NCI-H345 treated with DMSO at 0.1 percent for 48 hours (cell line): Measurements from ENCODE around the gene IL15RA.
"Not testable (repeated sequence)": the region's sequence is repeated elsewhere in the genome, so short reads cannot be mapped to it uniquely, and the experiment has no call there.

Experiments
- DNase-seq: peaks from one replicate; lab custom pipeline; 2025; ENCODE audit not compliant: unreplicated experiment; lab: John Stamatoyannopoulos, UW

The IL15RA gene

DNA sequence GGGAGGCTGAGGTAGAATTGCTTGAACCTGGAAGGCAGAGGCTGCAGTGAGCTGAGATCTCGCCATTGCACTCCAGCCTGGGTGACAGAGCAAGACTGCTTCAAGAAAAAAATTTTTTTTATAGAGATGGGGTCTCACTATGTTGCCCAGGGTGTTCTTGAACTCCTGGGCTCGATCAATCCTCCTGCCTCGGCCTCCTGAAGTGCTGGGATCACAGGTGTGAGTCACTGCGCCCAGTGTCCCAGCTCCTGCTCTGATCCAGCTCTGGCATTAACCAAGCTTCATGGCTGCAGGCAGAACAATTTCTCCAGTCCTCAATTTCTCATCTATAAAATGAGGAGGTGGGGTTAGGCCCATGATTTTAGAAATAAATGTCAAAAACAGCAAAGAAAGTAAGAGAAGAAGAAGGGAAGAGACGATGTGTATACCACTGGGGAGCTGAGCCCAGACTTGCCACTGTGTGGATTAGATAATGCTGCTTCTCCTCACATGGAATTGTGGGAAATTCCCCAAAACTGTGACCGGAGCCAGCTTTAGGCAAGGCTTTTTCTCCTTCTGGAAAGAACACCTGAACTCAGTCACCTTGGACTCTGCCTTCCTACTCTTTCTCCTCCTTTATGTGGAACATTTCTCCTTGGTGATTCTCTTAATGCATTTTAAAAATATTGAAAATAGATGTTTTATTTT lies 25.5 kb downstream of the IL15RA start:
- no peak for DNase-seq

DNA sequence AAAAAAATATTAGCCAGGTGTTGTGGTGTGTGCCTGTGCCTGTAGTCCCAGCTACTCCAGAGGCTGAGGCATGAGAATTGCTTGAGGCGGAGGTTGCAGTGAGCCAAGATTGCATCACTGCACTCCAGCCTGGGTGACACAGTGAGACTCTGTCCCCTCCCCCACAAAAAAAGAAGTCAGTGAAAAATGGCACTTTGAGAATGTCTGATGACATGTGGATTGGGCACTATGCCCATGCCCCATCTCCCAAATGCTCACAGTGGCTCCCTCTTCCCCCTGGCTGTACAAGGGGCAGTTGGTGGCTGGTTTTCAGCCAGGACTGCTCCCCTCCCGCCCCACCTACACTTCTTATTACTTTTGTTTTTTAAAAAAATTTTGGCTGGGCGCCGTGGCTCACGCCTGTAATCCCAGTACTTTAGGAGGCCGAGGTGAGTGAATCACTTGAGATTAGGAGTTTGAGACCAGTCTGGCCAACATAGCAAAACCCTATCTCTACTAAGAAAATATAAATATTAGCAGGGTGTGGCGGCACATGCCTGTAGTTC lies 26.1 kb downstream of the IL15RA start:
- no peak for DNase-seq

DNA sequence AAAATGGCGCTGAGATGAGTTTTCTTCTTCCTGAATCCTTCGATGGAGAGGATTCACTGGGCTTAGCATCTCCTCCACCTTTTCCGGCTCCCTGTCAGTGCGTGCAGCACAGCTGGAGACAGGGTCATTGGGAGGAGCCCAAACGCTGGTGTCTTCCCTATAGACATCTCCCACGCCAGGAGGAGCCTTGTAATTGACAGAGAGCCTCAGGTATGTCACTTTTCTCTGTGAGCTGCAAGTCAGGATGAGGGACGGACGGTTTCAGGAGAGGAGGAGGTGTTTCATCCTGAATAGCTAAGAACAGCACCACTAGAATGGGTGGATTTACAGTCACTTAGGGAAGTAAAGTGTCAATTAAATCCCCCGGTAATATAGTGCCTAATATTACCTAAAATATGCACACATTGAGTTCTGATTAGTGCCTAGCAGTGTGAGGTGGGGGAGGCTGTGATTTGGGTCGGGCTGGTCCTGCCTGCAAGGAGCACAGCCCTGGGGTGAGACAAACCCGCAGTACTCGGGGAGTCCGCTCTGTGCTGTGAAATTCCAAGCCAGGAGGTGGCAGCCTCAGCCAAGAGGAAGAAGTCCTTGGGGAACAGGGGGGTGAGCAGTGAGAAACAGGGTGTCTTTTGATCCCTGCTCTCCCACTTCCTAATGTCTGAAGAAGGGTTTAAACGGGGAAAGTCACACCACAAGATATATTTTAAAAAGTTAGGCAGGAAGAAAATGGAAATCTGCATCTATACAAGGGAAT lies 28.2 kb downstream of the IL15RA start:
- DNase-seq: no peak

DNA sequence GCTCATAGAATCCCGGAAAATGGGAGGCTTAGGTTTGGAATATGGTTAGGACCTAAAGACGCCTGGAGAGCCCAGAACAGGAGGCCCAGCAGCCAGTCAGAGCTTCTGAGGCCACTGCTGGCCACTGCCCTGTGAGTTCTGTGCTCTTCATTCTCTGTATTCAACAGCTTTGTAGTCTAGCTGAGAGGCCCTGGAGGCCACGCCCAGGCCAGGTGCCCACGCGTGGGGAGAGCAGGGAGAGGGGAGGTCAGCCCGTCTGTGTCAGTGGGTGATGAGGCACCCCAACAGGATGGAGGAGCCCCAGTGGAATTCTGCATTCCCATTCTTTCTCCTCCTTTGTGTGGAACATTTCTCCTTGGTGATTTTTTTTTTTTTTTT lies 29.1 kb downstream of the IL15RA start:
- DNase-seq: no peak

DNA sequence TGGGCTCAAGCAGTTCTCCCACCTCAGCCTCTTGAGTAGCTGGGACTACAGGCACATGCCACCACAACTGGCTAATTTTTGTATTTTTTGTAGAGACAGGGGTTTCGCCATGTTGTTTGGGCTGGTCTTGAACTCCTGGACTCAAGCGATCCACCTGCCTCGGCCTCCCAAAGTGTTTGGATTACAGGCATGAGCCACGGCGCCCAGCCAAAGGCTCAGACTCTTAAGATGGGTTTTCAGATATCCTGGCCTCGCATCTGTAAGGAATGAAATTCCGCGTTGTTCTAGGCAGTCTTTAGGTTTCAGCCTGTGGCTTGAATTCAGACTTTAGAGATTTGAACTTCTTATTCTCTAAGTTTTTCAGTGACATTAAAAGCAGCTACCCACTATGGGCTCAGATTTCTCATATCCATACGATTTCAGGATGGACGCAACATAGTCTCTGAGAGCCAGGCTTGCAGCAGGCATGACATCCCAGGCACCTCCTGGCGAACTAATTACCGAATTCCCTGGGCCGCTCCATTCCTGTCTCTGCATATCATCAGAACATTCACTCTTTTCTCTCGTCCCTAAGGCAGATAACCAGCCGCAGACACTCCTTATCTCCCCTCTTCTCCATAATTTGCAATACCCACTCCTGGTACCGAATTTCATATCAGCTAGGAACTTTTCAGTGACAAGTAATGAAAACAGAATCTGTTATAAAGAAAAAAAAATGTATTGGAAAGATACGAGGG lies 29.7 kb downstream of the IL15RA start:
- DNase-seq: no peak

DNA sequence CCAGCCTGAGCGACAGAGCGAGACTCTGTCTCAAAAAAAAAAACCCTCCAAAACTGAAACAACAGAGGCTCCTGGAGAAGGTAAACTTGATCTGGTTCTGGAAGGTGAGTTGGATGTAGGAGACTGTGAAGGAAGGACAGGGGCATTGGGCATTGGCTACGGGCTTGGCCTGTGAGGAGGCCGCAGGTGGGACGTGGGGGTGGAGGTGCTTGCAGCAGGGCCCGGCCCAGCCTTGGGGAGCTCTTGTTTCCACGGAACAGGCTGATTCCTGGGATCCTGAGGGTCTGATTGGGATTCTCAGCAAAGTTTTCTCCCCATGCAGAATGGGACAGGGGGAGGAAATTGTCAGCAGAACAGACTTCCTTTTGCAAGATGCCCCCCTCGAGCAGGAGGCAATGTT lies 30.6 kb downstream of the IL15RA start:
- no peak for DNase-seq

DNA sequence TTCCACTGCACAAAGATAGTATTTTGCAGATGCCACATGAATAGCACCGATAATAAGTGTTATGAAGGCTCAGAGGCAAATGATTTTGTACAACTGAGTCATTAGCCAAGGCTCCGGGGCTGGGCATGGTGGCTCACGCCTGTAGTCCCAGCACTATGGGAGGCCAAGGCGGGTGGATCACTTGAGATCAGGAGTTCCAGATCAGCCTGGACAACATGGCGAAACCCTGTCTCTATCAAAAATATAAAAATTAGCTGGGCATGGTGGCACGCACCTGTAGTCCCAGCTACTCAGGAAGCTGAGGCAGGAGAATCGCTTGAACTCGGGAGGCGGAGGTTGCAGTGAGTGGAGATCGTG lies 30.9 kb downstream of the IL15RA start:
- not testable (repeated sequence) for DNase-seq

DNA sequence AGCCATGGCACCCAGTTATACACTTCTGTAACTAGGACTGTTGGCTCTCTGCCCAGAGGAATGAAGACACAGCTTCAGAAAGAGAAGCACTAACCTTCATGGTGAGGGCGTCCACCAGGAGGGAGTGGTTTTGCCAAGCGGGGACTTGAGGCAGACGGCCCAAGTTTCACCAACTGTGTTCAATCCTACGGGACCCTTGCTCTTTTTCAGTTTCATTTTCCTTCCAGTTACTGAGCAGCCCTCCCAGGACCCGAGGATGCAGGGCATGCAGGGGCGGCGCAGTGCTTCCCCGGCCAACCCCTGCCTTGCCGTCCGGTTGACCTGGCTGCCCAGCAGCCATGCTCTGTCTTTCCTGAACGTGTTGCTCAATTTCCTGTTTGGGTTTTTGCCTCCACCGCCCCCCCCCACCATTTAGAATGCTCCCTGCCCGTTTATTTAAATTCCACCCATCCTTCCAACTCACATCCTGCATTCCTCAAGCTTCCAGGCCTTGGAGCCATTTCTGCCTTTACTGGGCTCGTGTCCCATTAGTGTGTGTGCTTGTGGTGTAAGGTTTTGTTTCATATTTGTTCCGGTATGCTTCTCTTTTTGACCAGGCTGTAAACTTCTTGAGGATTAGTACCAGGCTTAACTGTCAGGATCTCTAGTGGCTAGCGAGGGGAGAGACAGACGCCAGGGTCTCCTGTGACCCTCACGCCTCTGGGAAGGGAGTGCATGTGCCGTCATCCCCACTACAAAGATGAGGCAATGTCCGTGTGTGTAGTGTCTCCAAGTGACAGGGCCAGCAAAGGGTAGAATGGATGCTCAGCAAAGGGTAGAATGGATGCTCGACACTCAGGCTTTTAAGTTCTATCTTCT lies 31.6 kb downstream of the IL15RA start:
- DNase-seq: no peak

DNA sequence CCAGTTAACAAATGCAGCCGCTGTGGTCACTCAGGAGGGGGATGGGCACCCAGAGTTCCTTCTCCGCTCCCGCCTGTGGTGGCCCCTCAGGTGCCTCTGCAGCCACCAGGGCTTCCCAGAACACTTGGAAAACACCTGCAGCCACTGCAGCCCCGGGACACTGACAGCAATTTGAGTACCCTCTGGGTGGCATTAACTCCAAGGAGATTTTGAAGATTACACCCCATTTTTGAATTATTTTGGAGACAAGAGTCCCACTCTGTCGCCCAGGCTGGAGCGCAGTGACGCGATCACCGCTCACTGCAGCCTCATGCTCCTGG lies 32.2 kb downstream of the IL15RA start:
- DNase-seq: no peak

DNA sequence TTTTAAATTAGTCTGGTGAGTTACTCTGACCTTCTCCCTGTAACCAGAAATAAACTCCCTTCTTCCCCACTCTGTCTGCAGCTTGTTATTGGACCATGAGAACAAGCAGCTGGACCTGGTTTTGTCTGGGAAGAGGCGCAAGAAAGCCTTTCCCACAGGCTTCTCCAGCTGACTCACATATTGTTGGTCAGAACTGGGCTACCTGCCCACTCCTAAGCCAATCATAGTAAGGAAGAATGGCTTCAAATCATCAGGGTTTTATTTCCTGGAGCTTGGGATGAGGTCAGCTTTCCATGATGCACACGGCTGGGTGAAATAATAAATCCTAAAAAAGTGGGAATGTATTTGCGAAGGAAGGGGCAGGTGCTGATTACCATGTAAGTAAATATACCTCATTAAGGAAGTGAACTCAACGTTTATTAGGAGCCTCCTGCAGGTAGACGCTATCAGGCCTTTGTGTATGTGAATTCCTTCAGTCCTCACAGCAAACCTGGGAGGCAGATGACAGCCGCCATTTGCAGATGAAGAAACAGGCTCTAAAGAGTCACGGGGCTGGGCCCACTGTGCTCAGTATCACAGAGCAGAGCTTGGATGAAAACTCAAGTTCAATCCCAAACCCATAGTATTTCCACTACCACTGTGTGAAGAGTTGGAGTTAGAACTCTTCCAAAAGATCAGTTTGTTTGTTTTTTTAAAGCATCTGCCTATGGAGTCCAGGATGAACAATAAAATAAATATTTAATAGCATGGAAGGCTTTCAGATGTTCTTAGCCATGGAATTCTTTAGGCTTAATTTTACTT lies 32.8 kb downstream of the IL15RA start:
- no peak for DNase-seq

DNA sequence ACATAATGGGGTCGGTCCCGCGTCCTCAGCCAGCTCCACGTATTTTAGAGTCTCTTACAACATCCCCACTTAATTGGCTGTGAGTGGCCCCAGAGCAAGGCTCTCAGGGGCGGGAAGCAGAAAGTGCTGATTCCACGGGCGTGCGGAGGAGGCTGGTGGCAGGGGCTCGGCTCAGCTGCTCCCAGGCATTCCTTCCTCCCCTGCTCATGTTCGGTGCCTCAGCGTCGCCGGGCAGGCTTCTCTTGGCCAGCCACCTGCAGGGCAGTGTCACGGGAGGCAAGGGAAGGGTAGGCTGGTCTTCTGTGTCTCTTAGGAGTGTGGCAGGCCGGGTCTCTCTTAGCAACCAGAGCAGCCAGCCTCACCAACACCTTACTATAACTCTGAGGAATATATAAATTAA lies 33.8 kb downstream of the IL15RA start:
- no peak for DNase-seq

DNA sequence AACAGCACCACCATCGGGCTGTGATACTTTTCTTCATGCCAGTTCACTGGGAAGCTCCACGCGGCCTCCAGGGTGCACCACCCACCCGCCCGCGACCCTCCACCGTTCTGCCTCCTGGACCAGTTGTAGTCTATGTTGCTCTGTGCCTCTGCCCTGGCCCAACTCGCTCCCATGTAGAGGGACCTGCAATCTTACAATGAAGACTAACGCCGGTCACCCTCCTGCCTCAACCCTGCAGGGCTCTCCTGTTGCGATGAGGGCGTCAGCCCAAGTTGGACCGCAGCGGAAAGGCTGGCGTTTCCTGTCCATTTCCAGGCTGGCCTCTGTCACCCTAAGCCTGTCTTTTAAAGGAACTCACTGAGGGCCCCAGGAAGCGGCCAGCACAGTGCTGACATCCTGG lies 34.9 kb downstream of the IL15RA start:
- DNase-seq: no peak

DNA sequence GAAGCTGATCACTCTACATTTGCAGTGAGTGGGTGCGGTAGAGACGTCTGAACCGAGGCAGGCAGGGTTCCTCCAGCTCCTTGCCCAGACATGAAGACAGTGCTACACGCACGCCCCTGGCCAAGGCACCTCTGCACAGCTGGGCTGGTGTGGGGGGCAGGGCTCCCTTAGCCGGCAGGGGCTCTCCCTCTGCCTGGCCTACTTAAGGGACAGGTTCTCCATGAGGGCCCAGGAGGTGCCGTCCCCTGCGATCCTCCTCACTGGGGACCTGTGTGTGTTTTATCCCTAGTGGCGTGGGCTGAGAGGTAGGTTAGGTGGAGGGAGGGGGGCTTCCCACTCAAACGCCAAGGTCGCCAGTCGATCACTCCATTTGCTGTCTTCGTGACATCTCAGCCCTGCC lies 35.3 kb downstream of the IL15RA start:
- DNase-seq: no peak

DNA sequence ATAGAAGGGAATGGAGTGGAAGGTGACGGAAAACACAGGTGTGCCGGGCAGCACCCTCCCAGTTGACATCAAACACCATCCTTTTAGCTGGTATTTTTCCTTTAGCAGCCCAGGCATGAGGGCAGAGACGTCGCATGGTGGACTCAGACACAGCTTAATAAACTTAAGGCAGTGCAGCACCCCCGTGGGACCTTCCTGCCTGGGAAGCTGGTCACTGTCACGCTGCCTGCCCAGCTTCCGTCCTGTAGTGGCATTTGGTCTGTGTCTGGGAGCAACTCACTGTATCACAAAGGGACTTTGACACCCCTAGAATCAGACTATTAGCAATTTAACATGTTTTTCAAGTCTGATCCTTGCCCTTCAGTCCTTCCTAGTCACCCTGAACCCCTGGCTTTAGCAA lies 35.8 kb downstream of the IL15RA start:
- DNase-seq: no peak

DNA sequence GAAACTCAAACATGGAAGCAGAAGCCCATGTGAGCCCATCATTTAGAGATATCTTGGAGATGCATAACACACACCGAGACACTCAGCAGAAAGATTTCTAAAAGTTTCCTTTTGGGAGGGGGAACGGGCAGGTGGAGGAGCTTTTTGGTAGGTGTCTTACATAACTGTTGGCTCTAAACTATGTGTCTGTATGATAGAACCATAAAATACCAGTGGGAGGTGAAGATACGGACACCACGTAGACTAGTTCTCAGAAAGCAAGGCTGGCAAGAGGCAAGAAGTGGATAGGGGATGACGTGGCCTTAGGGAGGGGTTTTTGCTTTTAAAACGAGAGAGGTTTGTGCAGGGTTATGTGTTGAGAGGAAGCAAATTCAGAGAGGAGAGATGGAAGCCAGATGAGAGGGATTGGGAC lies 36.5 kb downstream of the IL15RA start:
- no peak for DNase-seq

DNA sequence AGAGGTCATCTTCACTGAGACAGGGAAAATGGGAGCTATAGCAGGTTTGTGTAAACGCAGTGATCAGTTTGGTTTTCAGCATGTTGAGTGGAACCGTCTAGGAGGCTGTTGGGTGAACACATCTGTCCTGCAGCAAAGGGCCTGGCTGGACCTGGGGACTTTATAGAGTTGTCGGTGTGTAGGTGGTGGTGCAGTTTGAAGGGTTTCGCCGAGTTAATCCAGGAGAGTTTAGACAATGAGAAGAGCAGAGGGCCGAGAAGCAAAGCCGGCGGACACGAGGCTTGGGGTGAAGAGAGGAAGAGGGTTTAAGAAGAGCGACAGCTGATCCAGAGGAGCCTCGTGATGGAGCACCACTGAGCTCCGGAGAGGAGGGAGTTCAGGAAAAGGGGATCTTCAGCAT lies 39.1 kb downstream of the IL15RA start:
- DNase-seq: no peak

DNA sequence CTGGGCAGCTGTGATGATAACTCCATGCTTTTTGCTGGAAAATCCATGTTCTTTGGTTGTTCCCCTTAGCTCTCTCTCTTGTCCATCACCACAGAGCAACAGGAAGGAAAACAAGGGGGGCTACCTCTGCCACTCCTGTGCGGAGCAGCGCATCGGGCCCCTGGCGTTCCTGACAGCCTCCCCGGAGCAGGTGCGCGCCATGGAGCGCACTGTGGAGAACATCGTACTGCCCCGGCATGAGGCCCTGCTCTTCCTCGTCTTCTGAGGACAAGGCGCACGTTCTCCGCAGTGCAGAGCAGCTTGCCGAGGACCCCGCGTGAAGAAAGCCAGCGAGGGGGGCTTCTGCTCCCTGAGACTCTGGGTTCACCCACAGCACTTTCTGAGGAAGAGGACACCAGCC lies 40.3 kb downstream of the IL15RA start:
- no peak for DNase-seq

DNA sequence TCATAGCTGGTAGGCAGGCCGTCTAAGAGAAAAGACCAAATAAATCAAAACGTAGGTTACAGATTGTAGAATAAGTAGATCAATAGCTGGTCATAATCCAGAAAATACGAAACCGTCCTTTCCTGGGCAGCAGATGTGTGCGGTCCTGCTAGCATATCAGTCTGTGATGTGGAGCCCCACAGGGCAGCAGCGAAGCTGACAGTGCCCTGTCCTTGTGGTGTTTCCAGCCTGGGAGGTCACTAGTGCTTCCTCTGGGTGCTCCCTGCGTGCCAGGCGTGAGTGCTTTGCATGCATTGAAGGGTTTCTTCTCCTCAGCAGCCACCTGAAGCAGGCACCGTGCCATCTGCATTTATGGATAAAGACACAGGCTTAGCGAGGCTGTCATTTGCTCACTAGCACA lies 41.7 kb downstream of the IL15RA start:
- DNase-seq: no peak

DNA sequence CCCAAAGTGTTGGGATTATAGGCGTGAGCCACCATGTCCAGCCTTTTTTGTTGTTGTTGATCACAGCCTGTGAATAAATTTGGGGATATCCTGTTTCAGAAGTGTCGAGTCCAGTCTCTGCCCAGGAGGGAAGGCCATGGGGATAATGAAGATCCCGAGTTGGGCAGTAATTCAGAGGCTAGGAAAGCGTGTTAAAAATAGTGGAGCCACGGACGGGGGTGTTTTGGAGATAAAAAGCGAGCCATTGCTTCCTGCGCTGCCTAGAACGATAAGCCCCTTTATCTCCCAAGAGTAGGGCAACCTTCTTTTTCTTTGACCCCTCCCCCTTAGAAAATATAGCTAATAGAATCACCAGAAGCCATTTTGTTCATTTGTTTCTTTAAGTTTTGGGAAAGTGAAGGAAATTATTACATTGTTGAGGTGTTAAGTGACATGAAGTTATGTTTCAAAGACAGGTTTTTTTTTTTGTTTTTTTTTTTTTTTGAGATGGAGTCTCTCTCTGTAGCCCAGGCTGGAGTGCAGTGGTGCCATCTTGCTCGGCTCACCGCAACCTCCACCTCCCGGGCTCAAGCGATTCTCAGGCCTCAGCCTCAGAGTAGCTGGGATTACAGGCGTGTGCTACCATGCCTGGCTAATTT lies 43.3 kb downstream of the IL15RA start:
- no peak for DNase-seq

DNA sequence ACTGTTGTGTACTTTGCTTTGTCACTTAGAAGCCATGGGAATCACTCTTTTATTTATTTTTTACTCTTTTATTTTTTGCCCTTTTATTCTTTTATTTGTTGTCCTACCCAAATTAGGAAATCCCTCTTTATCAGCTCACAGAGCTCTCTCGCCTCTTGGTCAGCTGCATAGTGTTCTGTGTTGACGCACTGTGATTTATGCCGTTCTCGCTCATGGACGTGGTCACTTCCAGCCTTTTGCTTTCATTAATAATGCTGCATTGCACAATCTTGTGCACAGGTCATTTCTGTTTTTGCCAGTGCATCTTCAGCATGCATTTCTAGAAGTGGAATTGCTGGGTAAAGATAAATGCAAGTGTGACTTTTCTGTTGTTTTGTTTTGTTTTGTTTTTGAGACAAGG lies 45.0 kb downstream of the IL15RA start:
- DNase-seq: no peak
